GM12878 (cell line): ENCODE data around the gene CEP128. TPM values are rescaled to one million over a fixed set of nuclear protein-coding genes. Genes with fewer than 3 reads are reported as not detected.

Experiments
- ATAC-seq: fragments of 200-7000 bp; cut with Tn5 transposase; 3 replicates; pipeline ENCODE4 v1.9.1; 2020; ENCODE audit warnings: mild to moderate bottlenecking, moderate library complexity
- BruUV-seq: library from RNA; stranded (reverse); fragments of 400-500 nt; replicated peaks from 2 replicates; lab custom pipeline; 2021; lab: Mats Ljungman, UMichigan
- CTCF ChIA-PET: fragments of 300-600 bp; sonication (Branson Sonifier 250); formaldehyde crosslinking; extraction: SDS; loops from one replicate; lab custom pipeline; 2021; ENCODE audit warnings: inconsistent platforms; lab: Yijun Ruan, JAX
- POLR2A ChIA-PET: fragments of 350-600 bp; formaldehyde crosslinking; extraction: SDS; loops from one replicate; lab custom pipeline; 2021; ENCODE audit warnings: inconsistent platforms; lab: Charles Lee
- RAD21 ChIA-PET: fragments of 300-600 bp; sonication (Branson Sonifier 250); formaldehyde crosslinking; loops from one replicate; lab custom pipeline; 2023; ENCODE audit warnings: antibody characterized with exemption; ENCODE audit not compliant: unreplicated experiment; lab: Charles Lee
- SMC1A ChIA-PET: fragments of 300-600 bp; sonication (Branson Sonifier 250); formaldehyde crosslinking; loops from one replicate; lab custom pipeline; 2023; ENCODE audit not compliant: unreplicated experiment, uncharacterized antibody; lab: Charles Lee
- DNase-seq: peaks from one replicate; pipeline ENCODE4 v3.0.0-alpha.2; 2011; ENCODE audit warnings: low read depth, low spot score
- FAIRE-seq: peaks from 3 replicates; lab custom pipeline; 2011; peaks lifted over from hg19 to GRCh38; lab: Jason Lieb, UNC
- H2AFZ ChIP-seq: 2 replicates; pipeline ENCODE4 v1.6.0; 2011; ENCODE audit warnings: low read depth, low read length, control low read depth; ENCODE audit not compliant: control insufficient read depth
- H3K27ac ChIP-seq: 2 replicates; pipeline ENCODE4 v1.5.1; 2011; ENCODE audit warnings: control low read depth; ENCODE audit not compliant: control insufficient read depth, insufficient read depth
- H3K27me3 ChIP-seq, 2 experiments: replicated peaks in 1 of 2; 2 replicates each; pipeline versions ENCODE4 v1.6.0 to v1.6.1; 2011; ENCODE audit warnings: low read length in 1 of 2; ENCODE audit not compliant: control insufficient read depth in 2 of 2, insufficient read depth in 2 of 2
- H3K36me3 ChIP-seq, 2 experiments: 2 replicates each; pipeline ENCODE4 v1.5.1; 2011; ENCODE audit warnings: low read length in 1 of 2; ENCODE audit not compliant: control insufficient read depth in 2 of 2, insufficient read depth in 2 of 2
- H3K4me1 ChIP-seq: 2 replicates; pipeline ENCODE4 v1.6.1; 2011; ENCODE audit warnings: mild to moderate bottlenecking, low read length, moderate library complexity, mixed read lengths; ENCODE audit not compliant: control insufficient read depth, insufficient read depth
- H3K4me2 ChIP-seq: 2 replicates; pipeline ENCODE4 v1.6.0; 2011; ENCODE audit warnings: control low read depth; ENCODE audit not compliant: control insufficient read depth, insufficient read depth
- H3K4me3 ChIP-seq: fragments of 200-600 bp; sonication (generic); 2 replicates; pipeline ENCODE4 v1.5.1; 2016
- H3K79me2 ChIP-seq: 2 replicates; pipeline ENCODE4 v1.6.0; 2011; ENCODE audit warnings: low read length; ENCODE audit not compliant: control insufficient read depth, insufficient read depth
- H3K9ac ChIP-seq: 2 replicates; pipeline ENCODE4 v1.8.0; 2011; ENCODE audit warnings: low read length, control low read depth, mixed read lengths; ENCODE audit not compliant: control insufficient read depth, insufficient read depth
- H3K9me3 ChIP-seq: replicated peaks from 3 replicates; pipeline ENCODE4 v1.5.1; 2011; ENCODE audit warnings: mild to moderate bottlenecking, low read length; ENCODE audit not compliant: control insufficient read depth, insufficient read depth
- H4K20me1 ChIP-seq: 2 replicates; pipeline ENCODE4 v1.6.0; 2011; ENCODE audit not compliant: control insufficient read depth, insufficient read depth
- CBFB ChIP-seq: IDR thresholded peaks from 2 replicates; pipeline ENCODE4 v1.6.1; 2016; ENCODE audit warnings: antibody characterized with exemption, low read depth
- CHD4 ChIP-seq: fragments of 200-600 bp; sonication (generic); IDR thresholded peaks from 2 replicates; pipeline ENCODE4 v1.6.1; 2016; ENCODE audit warnings: mild to moderate bottlenecking
- ELK1 ChIP-seq: IDR thresholded peaks from 2 replicates; pipeline ENCODE4 v1.6.1; 2012; ENCODE audit warnings: low read depth, low read length, improper control_type of control experiment
- FOXM1 ChIP-seq: IDR thresholded peaks from 2 replicates; pipeline ENCODE4 v1.6.1; 2012; ENCODE audit warnings: low read depth, mild to moderate bottlenecking, inconsistent platforms, low read length, moderate library complexity
- KAT2A ChIP-seq: conservative IDR thresholded peaks from 2 replicates; pipeline ENCODE4 v1.6.1; 2011; ENCODE audit warnings: low read depth, low read length; ENCODE audit not compliant: control insufficient read depth
- PBX3 ChIP-seq: IDR thresholded peaks from 2 replicates; pipeline ENCODE4 v1.6.1; 2011; ENCODE audit warnings: mild to moderate bottlenecking, low read depth, low read length, moderate library complexity; ENCODE audit not compliant: insufficient replicate concordance
- RAD21 ChIP-seq: IDR thresholded peaks from 2 replicates; pipeline ENCODE4 v1.6.1; 2011; ENCODE audit warnings: mild to moderate bottlenecking, low read depth, low read length, moderate library complexity; ENCODE audit not compliant: insufficient read depth
- RELA ChIP-seq: fragments of 450-650 bp; IDR thresholded peaks from 2 replicates; pipeline ENCODE4 v1.8.0; 2014; ENCODE audit warnings: borderline replicate concordance; ENCODE audit not compliant: partially characterized antibody
- SKIL ChIP-seq: fragments of 450-650 bp; IDR thresholded peaks from 2 replicates; pipeline ENCODE4 v1.6.1; 2017; ENCODE audit warnings: mild to moderate bottlenecking, low read depth, inconsistent platforms; ENCODE audit not compliant: poor library complexity, severe bottlenecking
- SMC3 ChIP-seq: IDR thresholded peaks from 2 replicates; pipeline ENCODE4 v1.6.1; 2011; ENCODE audit warnings: low read length, improper control_type of control experiment, borderline replicate concordance
- SREBF1 ChIP-seq: IDR thresholded peaks from 2 replicates; pipeline ENCODE4 v1.6.1; 2012; ENCODE audit warnings: mild to moderate bottlenecking, low read length
- SREBF2 ChIP-seq: IDR thresholded peaks from 2 replicates; pipeline ENCODE4 v1.6.1; 2012; ENCODE audit warnings: mild to moderate bottlenecking, low read length
- SUPT20H ChIP-seq: IDR thresholded peaks from 2 replicates; pipeline ENCODE4 v1.6.1; 2011; ENCODE audit warnings: low read depth, mild to moderate bottlenecking, low read length, moderate library complexity, borderline replicate concordance; ENCODE audit not compliant: control insufficient read depth
- TAF1 ChIP-seq: IDR thresholded peaks from 2 replicates; pipeline ENCODE4 v1.6.1; 2011; ENCODE audit warnings: mild to moderate bottlenecking, low read depth, low read length, borderline replicate concordance
- USF2 ChIP-seq: IDR thresholded peaks from 2 replicates; pipeline ENCODE4 v1.6.1; 2011; ENCODE audit warnings: low read depth, low read length, improper control_type of control experiment, borderline replicate concordance
- in situ Hi-C: fragments of 300-500 bp; cut with MboI; formaldehyde crosslinking; loops from 9 replicates; pipeline ENCODE4 v1.14.3; 2018; ENCODE audit warnings: mixed read lengths
- intact Hi-C: fragments of 100-400 bp; cut with micrococcal nuclease; formaldehyde crosslinking; loops from one replicate; pipeline ENCODE4 v1.14.2; 2022; ENCODE audit not compliant: unreplicated experiment
- polyA plus RNA-seq, 11 experiments: library from polyadenylated mRNA; depleted of rRNA in 4 of 11; unstranded in 6 of 11; stranded (reverse) in 5 of 11; fragments of >200 nt; fragmentation: Nextera tagmentation in 4 of 11; fragmentation: Illumina TruSeq in 1 of 11; extraction: Ambion mirVana in 4 of 11; extraction: Trizol in 1 of 11; gene quantifications; 1 replicate in 1 of 11; 2 replicates in 10 of 11; pipeline versions ENCODE4 v1.2.1 to v1.2.3, GENCODE V29; 2011 to 2016; ENCODE audit warnings: inconsistent platforms in 2 of 11, missing spikeins in 2 of 11, low read depth in 1 of 11
- total RNA-seq, 4 experiments: library from RNA; depleted of rRNA in 3 of 4; stranded (reverse); fragments of >200 nt in 3 of 4; fragmentation: Illumina TruSeq in 1 of 4; extraction: Trizol in 1 of 4; gene quantifications; 2 replicates each; pipeline versions ENCODE4 v1.2.1 to v1.2.3, GENCODE V29; 2013 to 2021

CEP128 gene
- total and polyA plus RNA-seq, 10 of the 15 experiments (the other 5 are each of a cell fraction or from before 2014, with no cell fraction given), result 1.1 to 6.7 (median 3.4) TPM

GRCh38 chr14:80607430-80608190, 333.9 kb downstream of the CEP128 start (continued):
- TF ChIP-seq SREBF2, result no peak

GRCh38 chr14:80606347-80606772, 335.2 kb downstream of the CEP128 start:
- Histone ChIP-seq H3K27ac (no peak overlapping the region), H3K36me3 (no peaks in the 10 kb centered on the region), H3K79me2 (no peaks in the 10 kb centered on the region), H2AFZ (no peak overlapping the region), H3K27me3 (no peaks in the 10 kb centered on the region), H3K4me2 (no peak overlapping the region), H3K4me1 (no peaks in the 10 kb centered on the region), H4K20me1 (no peaks in the 10 kb centered on the region), H3K9ac (no peak overlapping the region), H3K9me3 (no peaks in the 10 kb centered on the region), H3K4me3 (no peak overlapping the region)
- FAIRE-seq, result no peak
- DNase-seq, result no peak
- in situ Hi-C loops (no loop called here), intact Hi-C loops (no loop called here)
- SMC1A ChIA-PET, result no interaction called here
- POLR2A ChIA-PET, result no interaction called here
- ATAC-seq, result no peak
- CTCF ChIA-PET, result interaction anchor here (0.9 kb wide), 1 partner anchor 11 kb away, joined by 3 read pairs; no protein-coding TSS in a partner anchor
- RAD21 ChIA-PET, result no interaction called here
- no TSS peak for BruUV-seq
- TF ChIP-seq SMC3 (no peak), CHD4 (no peak), USF2 (no peak), SUPT20H (no peak), SREBF1 (no peak), ELK1 (no peak), KAT2A (no peak), RELA (no peak), RAD21 (no peak), PBX3 (no peak), TAF1 (no peak), CBFB (no peak), SKIL (no peak), FOXM1 (no peak)
